BLaER1 treated with 17β-estradiol and CSF1 and Interleukin-3, amounts not matched to agents 10 nM and 100 nM (cell line): Measurements from ENCODE around the gene UNC93A.

Experiments
- H3K27ac ChIP-seq, 11 experiments: shearing (Covaris generic); formaldehyde crosslinking; 2 replicates each; pipeline ENCODE4 v1.8.1; 2022
- H3K27me3 ChIP-seq, 11 experiments: shearing (Covaris generic); formaldehyde crosslinking; 2 replicates each; pipeline ENCODE4 v1.8.1; 2022
- H3K36me3 ChIP-seq, 11 experiments: shearing (Covaris generic); formaldehyde crosslinking; 2 replicates each; pipeline ENCODE4 v1.8.1; 2022
- H3K4me1 ChIP-seq, 10 experiments: shearing (Covaris generic); formaldehyde crosslinking; 2 replicates each; pipeline ENCODE4 v1.8.1; 2022
- H3K4me2 ChIP-seq, 11 experiments: shearing (Covaris generic); formaldehyde crosslinking; 2 replicates each; pipeline ENCODE4 v1.8.1; 2022
- H3K4me3 ChIP-seq, 10 experiments: shearing (Covaris generic); formaldehyde crosslinking; 2 replicates each; pipeline ENCODE4 v1.8.1; 2022
- H3K9ac ChIP-seq, 11 experiments: shearing (Covaris generic); formaldehyde crosslinking; 2 replicates each; pipeline ENCODE4 v1.8.1; 2022
- H3K9me3 ChIP-seq, 11 experiments: shearing (Covaris generic); formaldehyde crosslinking; replicated peaks in 1 of 11; 2 replicates each; pipeline ENCODE4 v1.8.1; 2022
- H4K20me1 ChIP-seq, 11 experiments: shearing (Covaris generic); formaldehyde crosslinking; 2 replicates each; pipeline ENCODE4 v1.8.1; 2022
- Cebpa-rat ChIP-seq, 11 experiments: shearing (Covaris generic); IDR thresholded peaks; 2 replicates each; pipeline ENCODE4 v1.8.1; 2022

Gene UNC93A

DNA sequence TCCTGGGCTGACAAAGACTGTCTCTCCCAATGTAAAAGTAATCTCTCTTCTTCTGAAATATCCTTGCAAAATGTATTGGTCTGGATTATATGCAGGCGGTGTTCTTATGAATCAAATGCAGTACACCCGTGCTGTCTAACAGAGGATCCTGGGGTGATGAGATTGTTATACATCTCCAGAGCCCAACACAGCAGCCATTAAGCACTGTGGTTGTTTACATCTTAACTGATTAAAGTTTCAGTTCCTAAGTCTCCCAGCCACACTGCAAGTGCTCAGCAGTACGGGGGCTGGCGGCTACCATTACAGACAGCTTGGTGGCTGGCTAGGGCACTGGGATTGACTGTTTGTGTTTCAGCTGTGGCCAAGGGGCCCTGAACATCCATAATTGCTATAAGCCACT lies 7.0 kb downstream of the UNC93A start:
- H3K27ac ChIP-seq, result no peak overlapping the region
- peaks cover 0 to 11% (median 8%) of the 10 kb centered on the region in 10 experiments; a peak in 11 of 20 replicates for H3K4me1 ChIP-seq
- H4K20me1 ChIP-seq, result no peaks in the 10 kb centered on the region
- H3K27me3 ChIP-seq, result no peaks in the 10 kb centered on the region; a peak in 1 of 22 replicates
- H3K9me3 ChIP-seq, result no peaks in the 10 kb centered on the region; a peak in 1 of 22 replicates
- no peak overlapping the region for H3K4me3 ChIP-seq
- H3K36me3 ChIP-seq, result no peaks in the 10 kb centered on the region
- H3K4me2 ChIP-seq, result peak overlapping the region in 10 of 11 experiments; percentile 6 to 60 (median 37); a peak in 14 of 22 replicates
- no peak overlapping the region for H3K9ac ChIP-seq
- TF ChIP-seq Cebpa-rat (IDR thresholded peaks at IDR 0.05), result no peak

DNA sequence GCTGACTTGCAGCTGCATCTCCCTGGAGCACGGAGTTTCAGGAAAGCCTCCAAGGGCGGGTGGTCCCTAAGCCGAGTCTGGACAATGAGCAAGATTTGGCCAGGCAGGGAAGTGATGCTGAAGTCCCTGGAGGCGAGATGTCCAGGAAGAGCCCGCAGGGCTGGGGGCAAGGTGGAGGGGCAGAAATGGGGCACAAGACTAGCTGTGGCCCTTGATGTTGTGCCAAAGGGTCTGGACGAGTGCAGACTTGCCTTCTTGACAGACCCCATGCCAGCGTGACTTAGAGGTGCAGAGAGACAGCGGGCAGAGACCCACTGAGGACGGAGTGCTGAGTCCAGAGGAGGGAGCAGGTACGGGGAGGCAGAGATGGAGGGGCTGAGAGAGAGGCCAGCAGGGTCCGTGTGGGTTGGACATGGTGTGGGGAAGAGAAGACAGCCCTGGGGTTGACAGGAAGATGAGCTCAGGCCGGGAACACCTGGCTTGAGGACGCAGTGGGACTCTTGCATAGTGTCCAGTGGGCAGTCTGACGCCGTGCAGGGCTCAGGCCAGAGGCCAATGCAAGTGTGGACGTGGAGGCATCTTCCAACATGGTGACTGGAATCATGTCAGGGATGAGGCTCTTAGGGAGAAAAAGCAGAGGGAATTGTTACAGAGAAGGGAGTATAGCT lies 8.7 kb downstream of the UNC93A start:
- Histone ChIP-seq H3K27me3 (no peaks in the 10 kb centered on the region; a peak in 1 of 22 replicates), H3K4me3 (no peak overlapping the region), H3K27ac (no peak overlapping the region), H3K4me1 (peaks cover 0 to 11% (median 8%) of the 10 kb centered on the region in 10 experiments; a peak in 11 of 20 replicates), H3K36me3 (no peaks in the 10 kb centered on the region), H3K4me2 (no peak overlapping the region), H3K9me3 (no peaks in the 10 kb centered on the region; a peak in 1 of 22 replicates), H4K20me1 (no peaks in the 10 kb centered on the region), H3K9ac (no peak overlapping the region)
- TF ChIP-seq Cebpa-rat (IDR thresholded peaks at IDR 0.05), result no peak

DNA sequence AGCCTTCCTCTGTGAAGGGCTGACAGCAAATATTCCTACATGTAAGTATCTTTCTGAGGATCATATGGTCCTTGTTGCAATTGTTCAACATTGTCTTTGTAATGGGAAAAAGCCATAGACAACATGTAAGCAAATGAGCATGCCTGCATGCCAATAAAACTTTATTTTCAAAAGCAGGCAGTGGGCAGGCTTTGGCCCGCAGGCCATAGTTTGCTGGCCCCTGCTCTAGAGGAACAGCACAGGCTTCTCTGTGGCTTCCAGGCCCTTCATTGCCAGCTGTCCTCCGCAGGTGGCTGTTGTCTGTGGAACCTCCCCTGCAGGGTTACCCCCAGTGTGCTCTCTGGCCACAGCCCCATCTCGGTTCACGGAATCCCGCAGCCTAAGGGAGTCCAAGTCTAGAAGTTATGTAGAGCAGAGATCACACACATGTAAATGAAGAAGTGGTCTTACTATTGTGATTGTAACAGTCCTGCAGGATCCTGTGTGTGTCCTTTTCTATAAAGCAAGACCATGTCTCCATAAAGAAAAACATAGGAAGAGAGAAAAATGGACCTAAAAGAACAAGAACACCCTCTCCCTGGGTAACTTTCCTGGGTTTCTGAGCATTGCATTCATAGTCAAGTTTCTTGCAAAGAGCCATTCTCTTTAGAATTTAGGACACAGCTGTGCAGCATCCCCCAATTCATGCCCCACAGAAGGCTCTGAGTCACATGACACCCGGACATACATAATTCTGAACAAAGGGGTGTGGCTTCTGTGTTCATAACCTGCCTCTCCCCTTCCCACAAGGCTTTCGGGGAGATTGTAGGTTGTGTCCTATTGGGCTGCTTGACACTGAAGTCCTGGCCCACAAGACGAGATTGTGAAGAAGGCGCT lies 10.0 kb downstream of the UNC93A start:
- no peak overlapping the region for H3K27ac ChIP-seq
- no peak overlapping the region for H3K4me3 ChIP-seq
- TF ChIP-seq Cebpa-rat (IDR thresholded peaks at IDR 0.05), result no peak
- H3K36me3 ChIP-seq, result no peaks in the 10 kb centered on the region
- H3K4me1 ChIP-seq, result peaks cover 0 to 11% (median 8%) of the 10 kb centered on the region in 10 experiments; a peak in 11 of 20 replicates
- H3K9me3 ChIP-seq, result no peaks in the 10 kb centered on the region; a peak in 1 of 22 replicates
- H4K20me1 ChIP-seq, result no peaks in the 10 kb centered on the region
- H3K4me2 ChIP-seq, result no peak overlapping the region
- no peaks in the 10 kb centered on the region; a peak in 1 of 22 replicates for H3K27me3 ChIP-seq
- H3K9ac ChIP-seq, result no peak overlapping the region

DNA sequence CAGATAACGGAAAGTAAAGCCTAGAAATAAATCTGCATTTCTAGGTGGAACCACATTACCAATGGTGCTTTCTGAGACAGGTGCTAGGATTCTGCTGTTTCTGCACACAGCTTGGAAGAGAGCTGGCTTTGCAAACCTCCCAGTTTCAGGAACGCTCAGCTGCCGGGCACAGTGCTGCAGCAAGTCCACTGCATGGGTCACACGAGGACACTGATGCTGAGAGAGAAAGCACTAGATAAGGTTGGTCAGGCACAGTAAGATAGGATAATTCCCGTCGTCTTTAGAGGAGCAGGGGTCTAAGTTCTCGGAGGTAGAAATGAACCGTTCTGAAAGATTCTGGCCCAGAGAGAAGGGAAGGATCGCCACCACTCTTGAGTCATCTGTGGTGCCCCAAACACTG lies 11.0 kb downstream of the UNC93A start:
- no peaks in the 10 kb centered on the region; a peak in 1 of 22 replicates for H3K9me3 ChIP-seq
- H3K27me3 ChIP-seq, result no peaks in the 10 kb centered on the region; a peak in 1 of 22 replicates
- no peaks in the 10 kb centered on the region for H4K20me1 ChIP-seq
- no peak overlapping the region for H3K27ac ChIP-seq
- H3K4me3 ChIP-seq, result no peak overlapping the region
- no peaks in the 10 kb centered on the region for H3K36me3 ChIP-seq
- H3K4me2 ChIP-seq, result no peak overlapping the region
- no peak overlapping the region for H3K9ac ChIP-seq
- no peak for TF ChIP-seq Cebpa-rat (IDR thresholded peaks at IDR 0.05)
- peaks cover 0 to 11% (median 8%) of the 10 kb centered on the region in 10 experiments; a peak in 11 of 20 replicates for H3K4me1 ChIP-seq

DNA sequence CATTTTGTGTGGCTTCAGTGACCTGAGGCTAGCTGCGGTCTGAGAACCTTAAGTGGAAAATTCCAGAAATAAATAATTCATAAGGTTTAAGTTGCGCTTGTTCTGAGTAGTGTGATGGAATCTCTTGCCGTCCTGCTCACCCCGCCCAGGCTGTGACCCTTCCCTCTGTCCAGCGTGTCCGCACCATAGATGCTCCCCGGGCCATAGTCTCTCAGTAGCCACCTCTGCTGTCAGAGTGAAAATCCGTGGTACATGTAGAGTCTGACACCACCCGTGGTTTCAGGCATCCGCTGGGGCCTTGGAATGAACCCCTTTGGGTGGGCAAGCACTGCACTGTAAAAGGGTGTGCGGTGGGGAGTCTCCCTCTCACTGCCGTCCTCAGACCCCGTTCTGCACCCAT lies 11.7 kb downstream of the UNC93A start:
- Histone ChIP-seq H4K20me1 (no peaks in the 10 kb centered on the region), H3K9me3 (no peaks in the 10 kb centered on the region; a peak in 1 of 22 replicates), H3K4me3 (no peak overlapping the region), H3K4me1 (peaks cover 0 to 9% (median 6%) of the 10 kb centered on the region in 10 experiments; a peak in 11 of 20 replicates), H3K4me2 (no peak overlapping the region), H3K27me3 (no peaks in the 10 kb centered on the region; a peak in 1 of 22 replicates), H3K27ac (no peak overlapping the region), H3K9ac (no peak overlapping the region), H3K36me3 (no peaks in the 10 kb centered on the region)
- TF ChIP-seq Cebpa-rat (IDR thresholded peaks at IDR 0.05), result no peak

DNA sequence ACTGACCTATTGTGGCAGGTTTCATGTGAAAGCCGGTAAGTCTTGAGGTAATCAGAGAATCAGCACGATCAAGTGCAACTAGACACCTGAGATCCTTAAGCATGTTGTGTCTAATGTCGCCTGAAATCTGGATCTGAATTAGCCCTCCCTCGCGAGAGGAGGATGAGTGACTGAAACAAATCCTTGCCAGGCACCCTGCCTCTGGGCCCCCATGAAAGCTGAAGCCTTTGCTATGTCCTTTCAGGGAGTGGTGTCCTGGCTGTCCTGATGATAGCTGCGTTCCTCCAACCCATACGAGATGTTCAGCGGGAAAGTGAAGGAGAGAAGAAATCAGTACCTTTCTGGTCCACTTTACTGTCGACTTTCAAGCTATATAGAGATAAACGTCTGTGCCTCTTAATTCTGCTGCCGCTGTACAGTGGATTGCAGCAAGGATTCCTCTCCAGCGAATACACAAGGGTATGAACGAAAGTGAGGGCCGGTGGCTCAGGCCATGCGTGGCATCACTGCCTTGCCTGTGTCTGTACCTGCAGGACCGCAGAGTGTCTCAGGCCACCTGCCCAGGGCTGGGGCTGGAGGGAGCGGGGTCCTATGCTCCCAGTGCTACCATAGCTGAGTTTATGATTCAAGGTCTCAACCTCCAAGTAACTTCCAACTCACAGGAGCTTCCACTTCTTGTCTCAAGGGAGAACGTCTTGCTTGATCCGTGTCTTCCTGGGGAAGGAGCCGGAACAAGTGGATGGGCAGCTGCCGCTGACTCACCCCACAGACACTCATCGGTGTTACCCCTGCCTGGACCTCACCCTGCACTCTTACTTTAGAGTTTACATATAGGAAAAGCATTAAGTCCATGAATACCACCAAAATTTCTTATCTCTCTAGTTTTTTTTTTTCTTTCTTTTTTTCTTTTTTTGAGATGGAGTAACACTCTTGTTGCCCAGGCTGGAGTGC lies 12.8 kb downstream of the UNC93A start:
- Histone ChIP-seq H3K4me1 (no peaks in the 10 kb centered on the region; a peak in 1 of 20 replicates), H4K20me1 (no peaks in the 10 kb centered on the region), H3K4me3 (no peak overlapping the region), H3K9me3 (no peaks in the 10 kb centered on the region), H3K9ac (no peak overlapping the region), H3K27ac (no peak overlapping the region), H3K4me2 (no peak overlapping the region), H3K36me3 (no peaks in the 10 kb centered on the region), H3K27me3 (no peaks in the 10 kb centered on the region)
- TF ChIP-seq Cebpa-rat (IDR thresholded peaks at IDR 0.05), result no peak

DNA sequence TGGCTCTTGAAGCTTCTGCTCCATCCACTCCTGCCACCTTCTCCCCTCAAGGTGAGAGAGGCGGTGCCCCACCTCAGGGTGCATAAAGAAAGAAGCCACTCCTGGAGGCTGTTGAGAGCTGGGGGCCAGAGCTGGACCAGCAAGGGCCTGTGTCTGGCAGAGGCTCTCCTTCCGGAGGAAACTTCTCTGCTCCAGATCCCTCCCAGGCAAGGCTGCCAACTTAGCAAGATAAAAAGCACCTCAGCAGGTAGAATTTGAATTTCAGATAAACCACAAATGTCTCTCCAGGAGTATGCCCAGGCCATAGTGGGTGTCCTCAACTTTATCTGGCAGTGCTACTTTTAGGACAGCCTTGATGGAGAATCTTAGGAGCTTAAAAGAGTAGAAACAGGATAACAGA lies 13.8 kb downstream of the UNC93A start:
- Histone ChIP-seq H4K20me1 (no peaks in the 10 kb centered on the region), H3K4me3 (no peak overlapping the region), H3K27ac (no peak overlapping the region), H3K9ac (no peak overlapping the region), H3K4me1 (no peaks in the 10 kb centered on the region; a peak in 1 of 20 replicates), H3K27me3 (no peaks in the 10 kb centered on the region), H3K4me2 (no peak overlapping the region), H3K36me3 (no peaks in the 10 kb centered on the region), H3K9me3 (no peaks in the 10 kb centered on the region)
- no peak for TF ChIP-seq Cebpa-rat (IDR thresholded peaks at IDR 0.05)

DNA sequence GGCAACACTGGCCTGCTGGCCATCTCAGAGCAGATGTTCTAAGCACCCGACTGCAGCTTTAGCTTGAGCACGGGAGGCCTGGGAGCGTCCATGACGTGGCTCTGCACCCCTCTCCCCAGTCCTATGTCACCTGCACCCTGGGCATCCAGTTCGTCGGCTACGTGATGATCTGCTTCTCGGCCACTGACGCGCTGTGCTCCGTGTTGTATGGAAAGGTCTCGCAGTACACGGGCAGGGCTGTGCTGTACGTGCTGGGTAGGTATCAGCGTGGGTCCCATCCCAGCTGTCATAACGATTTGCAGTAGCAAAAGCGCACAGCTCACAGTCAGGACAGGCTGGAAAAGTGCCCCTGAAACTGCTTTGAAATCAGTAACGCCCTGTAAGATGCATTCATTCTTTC lies 14.7 kb downstream of the UNC93A start:
- Histone ChIP-seq H3K36me3 (no peaks in the 10 kb centered on the region), H3K9ac (no peak overlapping the region), H3K27ac (no peak overlapping the region), H3K4me2 (no peak overlapping the region), H3K4me1 (no peaks in the 10 kb centered on the region; a peak in 1 of 20 replicates), H3K4me3 (no peak overlapping the region), H4K20me1 (no peaks in the 10 kb centered on the region), H3K9me3 (no peaks in the 10 kb centered on the region), H3K27me3 (no peaks in the 10 kb centered on the region)
- TF ChIP-seq Cebpa-rat (IDR thresholded peaks at IDR 0.05), result no peak
